Transverse colon (tissue), 4 donors: ENCODE measurements around the gene TBCK.

ENCODE experiments used
- POLR2AphosphoS5 ChIP-seq, 3 donors: sonication (generic); formaldehyde crosslinking; IDR thresholded peaks; one replicate each; pipeline ENCODE4 v1.6.1; 2016; ENCODE audit warnings: antibody characterized with exemption in 3 of 3
- TF ChIP-seq, protein P1 (sequence below), 5 experiments: fragments of 200-600 bp in 3 of 5; fragments of 450-650 bp in 2 of 5; sonication (generic) in 3 of 5; IDR thresholded peaks; 1 replicate in 2 of 5; 2 replicates in 3 of 5; pipeline ENCODE4 v1.5.1; 2016 to 2017; ENCODE audit warnings: antibody characterized with exemption in 5 of 5, inconsistent platforms in 3 of 5, mild to moderate bottlenecking in 2 of 5, moderate library complexity in 1 of 5

- TF ChIP-seq, protein P1, sequence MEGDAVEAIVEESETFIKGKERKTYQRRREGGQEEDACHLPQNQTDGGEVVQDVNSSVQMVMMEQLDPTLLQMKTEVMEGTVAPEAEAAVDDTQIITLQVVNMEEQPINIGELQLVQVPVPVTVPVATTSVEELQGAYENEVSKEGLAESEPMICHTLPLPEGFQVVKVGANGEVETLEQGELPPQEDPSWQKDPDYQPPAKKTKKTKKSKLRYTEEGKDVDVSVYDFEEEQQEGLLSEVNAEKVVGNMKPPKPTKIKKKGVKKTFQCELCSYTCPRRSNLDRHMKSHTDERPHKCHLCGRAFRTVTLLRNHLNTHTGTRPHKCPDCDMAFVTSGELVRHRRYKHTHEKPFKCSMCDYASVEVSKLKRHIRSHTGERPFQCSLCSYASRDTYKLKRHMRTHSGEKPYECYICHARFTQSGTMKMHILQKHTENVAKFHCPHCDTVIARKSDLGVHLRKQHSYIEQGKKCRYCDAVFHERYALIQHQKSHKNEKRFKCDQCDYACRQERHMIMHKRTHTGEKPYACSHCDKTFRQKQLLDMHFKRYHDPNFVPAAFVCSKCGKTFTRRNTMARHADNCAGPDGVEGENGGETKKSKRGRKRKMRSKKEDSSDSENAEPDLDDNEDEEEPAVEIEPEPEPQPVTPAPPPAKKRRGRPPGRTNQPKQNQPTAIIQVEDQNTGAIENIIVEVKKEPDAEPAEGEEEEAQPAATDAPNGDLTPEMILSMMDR (IDR thresholded peaks at IDR 0.05): no peak
- no peak for TF ChIP-seq POLR2AphosphoS5 (IDR thresholded peaks at IDR 0.05)
Observed at GRCh38 chr4:106338671-106339070, 22.7 kb upstream of the TBCK start.
